ENCODE data around the gene MRPS22.
"Not testable (repeated sequence)": the region's sequence is repeated elsewhere in the genome, so short reads cannot be mapped to it uniquely, and the experiment has no call there.

The MRPS22 gene

DNA sequence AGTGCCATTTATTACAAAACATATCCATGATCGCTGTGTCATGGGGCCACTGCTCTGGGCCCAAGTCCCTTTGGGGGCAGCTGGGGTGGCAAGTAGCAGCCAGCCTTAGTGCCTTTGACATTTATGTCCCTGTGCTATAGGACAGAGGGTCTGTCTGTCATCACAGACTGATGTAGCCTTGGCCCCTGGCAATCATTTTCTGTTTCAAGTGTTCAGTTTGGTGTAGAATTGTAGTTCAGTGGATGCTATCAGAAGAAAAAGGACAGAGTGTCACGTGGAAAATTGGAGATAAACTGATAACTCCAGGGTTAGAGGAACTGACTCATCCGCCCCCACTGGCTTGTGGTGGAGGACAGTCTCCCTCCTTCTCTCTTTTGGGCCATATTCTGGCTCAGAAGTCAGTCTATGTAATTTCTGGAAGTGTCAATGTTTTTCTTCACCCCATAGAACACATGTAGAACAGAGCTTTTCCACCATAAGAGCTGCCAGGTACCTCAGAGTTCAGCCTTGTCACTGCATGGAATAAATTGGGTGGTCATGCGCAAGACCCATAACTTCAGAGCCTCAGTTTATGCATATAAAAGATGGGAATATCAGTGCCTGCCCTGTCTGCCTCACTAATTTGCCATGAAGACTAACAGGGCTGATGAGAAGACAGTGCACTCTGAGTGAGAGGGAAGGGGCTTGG lies 4.5 kb upstream of the MRPS22 start:
- DNase-seq (ENCODE audit: low read depth): peak; percentile 10

GRCh38 chr3:139340784-139341183 lies 3.0 kb upstream of the MRPS22 start:
- no peak for DNase-seq (ENCODE audit: low read depth)

DNA sequence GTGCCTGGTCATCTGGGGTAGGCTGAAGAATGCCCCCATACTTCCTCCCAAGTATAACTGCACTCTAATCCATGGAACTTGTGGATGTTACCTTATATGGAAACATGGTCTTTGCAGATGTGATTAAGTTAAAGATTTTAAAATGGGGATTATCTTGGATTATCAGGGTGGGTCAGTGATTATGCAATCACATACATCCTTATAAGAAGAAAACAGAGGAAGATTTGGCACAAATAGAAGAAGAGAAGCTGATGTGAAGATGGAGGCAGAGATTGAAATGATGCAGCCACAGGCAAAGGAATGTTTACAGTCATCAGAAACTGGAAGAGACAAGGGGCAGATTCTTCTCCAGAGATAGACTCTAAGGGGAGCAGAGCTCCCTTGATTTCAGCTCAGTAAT lies 1.8 kb upstream of the MRPS22 start:
- no peak for DNase-seq (ENCODE audit: low read depth)

- DNase-seq (ENCODE audit: low read depth): no peak
Measured at GRCh38 chr3:139346771-139347170, 3.0 kb downstream of the MRPS22 start.

DNA sequence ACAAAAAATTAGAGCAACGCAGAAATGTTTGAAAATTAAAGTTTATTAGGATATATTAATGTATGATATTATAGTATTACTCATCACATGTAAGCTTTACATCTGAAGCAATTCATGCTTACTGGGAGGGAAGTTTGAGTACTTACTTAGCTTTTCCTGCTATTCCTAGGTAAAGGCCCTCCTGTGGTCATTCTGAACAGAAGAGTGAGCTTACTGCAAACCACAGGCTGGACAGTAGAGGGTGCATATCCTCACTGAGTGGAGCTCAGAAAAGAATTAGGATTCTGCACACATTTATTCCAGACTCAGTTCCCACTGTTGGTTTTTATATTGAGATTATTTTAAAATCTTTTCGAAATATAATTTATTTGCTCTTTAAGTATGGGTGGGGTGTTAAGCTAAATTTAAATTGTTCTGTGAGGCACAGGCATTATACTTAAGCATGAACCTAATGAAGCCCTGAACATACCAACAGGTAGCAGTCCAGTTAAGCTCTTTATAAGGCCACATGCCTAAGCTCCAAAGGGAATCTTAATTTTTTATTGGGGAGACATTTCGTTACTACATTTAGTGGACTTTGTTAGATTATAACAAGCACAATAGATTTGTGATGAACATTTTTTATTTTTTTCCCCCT lies 10.2 kb downstream of the MRPS22 start:
- DNase-seq (ENCODE audit: low read depth): peak; percentile 49

GRCh38 chr3:139354661-139355060 lies 10.8 kb downstream of the MRPS22 start:
- DNase-seq (ENCODE audit: low read depth): no peak

GRCh38 chr3:139355476-139355875 lies 11.7 kb downstream of the MRPS22 start:
- DNase-seq (ENCODE audit: low read depth): no peak

GRCh38 chr3:139355891-139356290 lies 12.1 kb downstream of the MRPS22 start:
- no peak for DNase-seq (ENCODE audit: low read depth)

DNA sequence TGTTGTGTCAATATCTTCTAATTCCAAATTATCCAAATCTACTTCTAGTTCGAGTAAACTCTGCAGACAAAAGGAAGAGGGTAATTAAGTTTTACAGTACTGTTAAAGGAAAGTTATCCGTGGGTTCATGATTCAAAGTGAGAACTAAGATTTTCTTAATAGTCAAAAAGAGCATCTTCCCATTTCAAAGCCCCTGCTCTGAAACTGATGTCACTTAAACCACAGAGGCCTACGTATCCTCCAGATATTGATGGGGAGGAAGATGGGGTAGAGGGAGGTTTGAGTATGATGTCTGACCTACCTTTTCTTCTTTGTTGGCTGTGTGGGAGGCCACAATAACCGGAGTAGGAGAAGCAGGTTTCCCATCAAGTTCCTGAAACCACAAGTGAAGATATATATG lies 14.1 kb downstream of the MRPS22 start:
- no peak for DNase-seq (ENCODE audit: low read depth)

DNA sequence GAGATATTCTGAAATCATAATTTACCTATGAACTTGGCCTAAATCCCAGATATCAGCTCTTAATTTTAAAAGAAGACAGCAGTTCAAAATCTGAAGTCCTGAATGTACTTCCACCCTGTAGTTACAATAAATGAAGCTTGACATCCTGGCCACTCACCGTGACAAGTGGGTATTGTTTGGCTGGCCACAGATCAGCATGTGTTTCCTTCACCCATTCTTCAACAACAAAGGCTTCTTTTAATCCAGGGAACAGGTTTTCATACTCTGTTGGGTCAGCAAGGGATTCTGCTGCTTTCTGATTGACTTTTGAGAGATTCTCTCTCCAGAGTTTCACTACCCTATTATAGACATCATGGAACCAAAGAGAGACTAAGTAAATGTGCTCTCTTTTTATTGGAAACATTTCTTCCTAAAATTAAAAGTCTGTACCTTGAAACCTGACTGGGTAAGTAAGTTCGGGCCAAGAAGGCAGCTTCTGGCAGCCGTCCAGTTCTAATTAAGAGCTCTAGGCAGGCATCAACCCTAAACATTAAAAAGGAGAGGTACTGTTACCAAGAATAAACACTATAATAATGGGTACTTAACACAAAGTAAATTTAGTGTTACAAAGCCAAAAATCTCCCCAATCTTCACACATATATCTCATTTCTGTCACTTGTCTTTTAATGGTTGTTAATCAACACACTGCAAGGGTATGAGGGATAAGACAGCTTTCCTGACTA lies 15.2 kb downstream of the MRPS22 start:
- no peak for DNase-seq (ENCODE audit: low read depth)

GRCh38 chr3:139361276-139361675 lies 17.5 kb downstream of the MRPS22 start:
- DNase-seq (ENCODE audit: low read depth): no peak

- no peak for DNase-seq (ENCODE audit: low read depth)
Measured at GRCh38 chr3:139364549-139364948, 20.7 kb downstream of the MRPS22 start.

GRCh38 chr3:139374099-139374498 lies 30.3 kb downstream of the MRPS22 start:
- no peak for DNase-seq (ENCODE audit: low read depth)

DNA sequence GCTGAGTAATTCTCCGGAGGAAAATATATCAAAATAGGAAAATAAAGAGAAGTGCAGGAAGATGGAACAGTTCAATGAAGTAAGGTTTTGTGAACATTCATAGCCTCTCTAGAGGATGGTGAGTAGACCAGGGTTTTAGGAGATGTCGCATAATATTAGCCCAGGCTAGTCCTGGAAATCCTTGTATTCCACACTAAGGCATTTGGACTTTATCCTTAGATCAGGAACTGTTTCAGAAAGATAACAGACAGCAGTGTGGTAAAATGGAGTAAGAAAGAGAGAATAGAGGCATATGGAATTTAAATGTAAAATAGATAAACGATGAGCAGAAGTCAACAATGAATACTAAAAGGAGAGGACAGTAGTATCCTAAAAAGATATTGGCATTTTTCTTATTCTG lies 33.6 kb downstream of the MRPS22 start:
- no peak for DNase-seq (ENCODE audit: low read depth)

DNA sequence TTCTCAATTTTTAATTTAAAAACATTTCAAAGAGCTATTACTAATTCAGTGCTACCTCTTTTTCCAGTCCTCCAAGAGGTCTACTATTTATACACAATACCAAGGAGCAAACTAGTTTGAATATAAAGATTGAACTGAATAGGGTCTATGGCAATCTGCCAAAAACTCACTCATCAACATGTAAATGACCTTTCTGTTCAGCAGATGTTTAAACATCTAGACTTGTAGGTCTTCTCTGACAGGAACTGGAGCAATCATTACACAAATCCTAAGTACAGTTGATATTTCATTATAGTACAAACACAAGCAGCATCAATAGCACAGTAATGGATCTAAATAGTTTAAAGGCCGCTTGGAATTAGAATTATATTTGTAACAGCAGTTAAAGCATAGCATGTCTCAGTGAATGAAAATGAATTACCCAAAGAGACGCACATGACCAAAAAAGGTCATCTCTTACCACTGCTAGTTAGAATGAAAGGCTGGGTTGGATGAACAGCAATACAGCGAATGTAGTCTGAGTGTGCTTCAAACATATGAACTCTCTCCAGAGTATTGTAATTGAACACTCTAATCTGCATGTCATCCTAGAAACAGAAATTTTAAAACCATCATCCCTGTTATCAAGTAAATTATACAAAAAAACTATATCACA lies 34.9 kb downstream of the MRPS22 start:
- DNase-seq (ENCODE audit: low read depth): no peak

DNA sequence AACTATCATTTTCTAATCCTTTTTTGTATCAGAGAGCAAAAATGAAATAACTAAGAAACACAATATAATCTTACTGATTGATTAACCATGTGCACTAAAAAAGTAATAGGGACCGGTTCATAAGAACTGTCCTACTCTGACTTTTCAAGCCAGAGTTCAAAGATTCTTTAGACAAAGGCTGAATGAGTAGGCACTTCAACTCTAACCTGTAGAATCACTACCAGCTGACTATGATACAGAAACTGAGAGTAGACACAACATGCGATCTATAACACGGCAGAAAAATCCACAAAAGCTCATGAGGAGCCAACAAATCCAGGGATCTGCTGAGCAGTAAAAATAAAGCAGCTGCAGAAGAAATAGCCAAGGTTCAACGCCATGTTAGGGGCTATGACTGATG lies 36.8 kb downstream of the MRPS22 start:
- DNase-seq (ENCODE audit: low read depth): no peak

DNA sequence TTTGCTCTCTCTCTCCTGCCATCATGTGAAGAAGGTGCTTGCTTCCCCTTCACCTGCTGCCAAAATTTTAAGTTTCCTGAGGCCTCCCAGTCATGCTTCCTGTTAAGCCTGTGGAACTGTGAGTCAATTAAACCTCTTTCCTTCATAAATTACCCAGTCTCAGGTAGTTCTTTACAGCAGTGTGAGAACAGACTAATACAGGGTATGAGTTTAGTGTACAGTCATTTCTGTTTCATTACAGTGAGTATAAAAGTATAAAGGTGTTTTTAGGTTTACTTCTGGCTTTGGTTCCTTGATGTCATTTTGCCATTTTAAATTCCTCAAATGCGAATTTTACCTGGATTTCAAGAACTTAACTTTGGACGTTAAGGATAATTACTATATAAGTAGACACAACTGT lies 38.5 kb downstream of the MRPS22 start:
- not testable (repeated sequence) for DNase-seq (ENCODE audit: low read depth)

- DNase-seq (ENCODE audit: low read depth): no peak
Measured at GRCh38 chr3:139388077-139388476, 44.3 kb downstream of the MRPS22 start.

GRCh38 chr3:139388821-139389551 lies 45.2 kb downstream of the MRPS22 start:
- DNase-seq (ENCODE audit: low read depth): no peak

DNA sequence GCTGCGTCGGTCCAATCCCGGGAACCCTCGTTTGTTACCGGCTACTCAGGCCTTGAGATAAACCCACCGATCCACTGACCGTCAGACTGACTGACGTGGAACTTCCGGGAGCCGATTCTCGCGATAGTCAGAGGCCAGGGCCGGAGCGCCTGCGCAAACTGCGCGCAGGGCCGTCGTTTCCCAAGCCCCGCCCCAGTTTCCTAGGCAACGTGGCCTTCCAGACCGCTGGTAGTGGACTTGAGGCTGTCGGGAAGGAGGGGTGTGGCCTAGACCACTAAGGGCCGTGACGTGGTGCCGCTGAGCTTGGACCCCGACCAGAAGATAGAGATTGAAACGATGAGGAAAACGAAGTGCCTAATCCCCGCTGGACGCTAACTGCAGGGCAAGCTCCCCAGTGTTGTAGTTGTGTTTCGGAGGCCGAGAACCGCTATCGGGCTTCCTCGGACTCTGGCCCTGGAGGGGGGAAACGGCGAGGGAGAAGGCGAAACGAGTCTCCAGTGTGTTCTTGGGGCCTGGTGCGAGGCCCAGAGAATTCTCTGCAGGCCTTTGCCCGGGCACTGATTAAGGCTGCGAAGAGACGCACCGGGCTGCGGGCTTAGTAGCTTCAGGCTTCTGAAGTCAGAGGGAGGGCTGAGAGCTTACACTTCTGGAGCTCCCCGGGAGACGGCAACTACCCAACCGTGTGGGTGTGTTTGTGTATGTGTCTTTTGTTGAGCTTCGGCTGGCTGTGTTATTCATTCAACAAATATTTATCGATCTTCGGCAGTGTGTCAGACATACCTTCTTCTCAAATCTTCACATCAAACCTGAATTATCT lies 45.9 kb downstream of the MRPS22 start, which contains the start of gene COPB2:
COPB2 (minus strand) TSS at position 96 of the 817 bp plus-strand sequence. CDS start 97 bp downstream, outside the sequence.
- DNase-seq (ENCODE audit: low read depth): peak; percentile 94

DNA sequence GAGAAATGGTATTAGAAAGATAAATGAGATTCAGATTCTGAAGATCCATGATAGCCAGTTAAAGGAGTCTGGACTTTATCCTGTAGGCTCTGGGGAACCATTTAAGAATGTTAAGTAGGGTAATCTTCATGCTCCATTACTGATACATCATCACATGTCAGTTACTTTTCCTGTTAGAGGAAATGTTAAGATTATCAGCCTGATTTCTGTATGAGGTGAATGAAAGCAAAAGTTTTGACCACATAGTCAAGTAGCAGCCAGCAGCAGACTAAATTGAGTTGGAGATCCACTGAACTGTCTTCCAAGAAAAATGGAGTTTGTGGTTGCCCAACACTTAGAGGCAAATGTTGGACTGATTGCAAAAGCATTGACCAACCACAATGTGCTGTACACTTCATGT lies 50.3 kb downstream of the MRPS22 start:
- no peak for DNase-seq (ENCODE audit: low read depth)
